ENCODE measurements around the gene CEMP1.

Gene CEMP1

DNA sequence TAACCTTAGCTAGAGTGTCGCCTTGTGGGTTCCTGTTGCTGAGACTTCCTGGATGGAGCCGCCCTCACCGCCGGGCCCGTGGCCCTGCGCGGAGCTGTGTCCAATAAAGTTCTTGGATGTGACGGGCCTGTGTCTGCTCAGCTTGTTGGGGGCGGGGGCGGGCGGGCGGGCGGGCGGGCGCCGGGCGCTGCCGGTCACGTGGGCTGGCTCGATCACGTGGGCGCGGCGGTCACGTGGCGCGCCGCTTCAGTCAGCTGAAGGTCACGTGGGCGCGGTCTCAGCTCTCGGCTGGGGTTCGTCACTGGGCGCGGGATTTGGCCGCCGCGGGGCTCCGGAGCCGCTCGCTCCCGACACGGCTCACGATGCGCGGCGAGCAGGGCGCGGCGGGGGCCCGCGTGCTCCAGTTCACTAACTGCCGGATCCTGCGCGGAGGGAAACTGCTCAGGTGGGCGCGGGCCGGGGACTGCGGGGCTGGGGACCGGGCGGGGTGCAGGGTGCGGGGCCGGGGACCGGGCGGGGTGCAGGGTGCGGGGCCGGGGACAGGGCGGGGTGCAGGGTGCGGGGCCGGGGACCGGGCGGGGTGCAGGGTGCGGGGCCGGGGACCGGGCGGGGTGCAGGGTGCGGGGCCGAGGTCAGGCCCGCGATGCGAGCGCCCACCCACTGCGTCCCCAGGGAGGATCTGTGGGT, 11.0 kb downstream of the CEMP1 start, which contains the start of gene AMDHD2:
TSS of gene AMDHD2 (plus strand) at position 275 of the 687 bp plus-strand sequence. CDS start at position 363, 88 bp downstream.
- Histone ChIP-seq H3K27ac (peak within 1 kb of the TSS; percentile 100), H3K9me3 (no peaks in the 10 kb centered on the region), H3K4me1 (ENCODE audit: control insufficient read depth in 1 of 2, insufficient read depth in 1 of 2, low read depth in 1 of 2, low read length in 1 of 2) (peaks cover 79 to 83% of the 10 kb centered on the region in 2 experiments), H3K27me3 (no peaks in the 10 kb centered on the region), H3K36me3 (peaks cover 33% of the 10 kb centered on the region), H3K4me3 (ENCODE audit: low read depth in 1 of 2, low read length in 1 of 2) (peak within 1 kb of the TSS; percentile 73 to 77)
- peak; percentile 30 for TF ChIP-seq CTCF (IDR thresholded peaks at IDR 0.05)

- peak overlapping the region; percentile 73 to 77 for H3K4me3 ChIP-seq (ENCODE audit: low read depth in 1 of 2, low read length in 1 of 2)
- H3K36me3 ChIP-seq, result peaks cover 33% of the 10 kb centered on the region
- TF ChIP-seq CTCF (IDR thresholded peaks at IDR 0.05), result no peak
- peak overlapping the region; percentile 100 for H3K27ac ChIP-seq
- no peaks in the 10 kb centered on the region for H3K27me3 ChIP-seq
- no peaks in the 10 kb centered on the region for H3K9me3 ChIP-seq
- H3K4me1 ChIP-seq (ENCODE audit: control insufficient read depth in 1 of 2, insufficient read depth in 1 of 2, low read depth in 1 of 2, low read length in 1 of 2), result peaks cover 79 to 83% of the 10 kb centered on the region in 2 experiments
Observed at GRCh38 chr16:2519711-2520080, 11.5 kb downstream of the CEMP1 start.

GRCh38 chr16:2518823-2519710, 12.1 kb downstream of the CEMP1 start:
- Histone ChIP-seq H3K4me1 (ENCODE audit: control insufficient read depth in 1 of 2, insufficient read depth in 1 of 2, low read depth in 1 of 2, low read length in 1 of 2) (peaks cover 74 to 78% of the 10 kb centered on the region in 2 experiments), H3K9me3 (no peaks in the 10 kb centered on the region), H3K27ac (peak overlapping the region; percentile 100), H3K27me3 (no peaks in the 10 kb centered on the region), H3K36me3 (peaks cover 30% of the 10 kb centered on the region), H3K4me3 (ENCODE audit: low read depth in 1 of 2, low read length in 1 of 2) (peak overlapping the region; percentile 73 to 77)
- no peak for TF ChIP-seq CTCF (IDR thresholded peaks at IDR 0.05)

GRCh38 chr16:2517954-2518605, 13.1 kb downstream of the CEMP1 start:
- H3K27me3 ChIP-seq, result no peaks in the 10 kb centered on the region
- H3K27ac ChIP-seq, result peak overlapping the region; percentile 100
- H3K4me1 ChIP-seq (ENCODE audit: control insufficient read depth in 1 of 2, insufficient read depth in 1 of 2, low read depth in 1 of 2, low read length in 1 of 2), result peaks cover 71 to 77% of the 10 kb centered on the region in 2 experiments
- TF ChIP-seq CTCF (IDR thresholded peaks at IDR 0.05), result no peak
- H3K4me3 ChIP-seq (ENCODE audit: low read depth in 1 of 2, low read length in 1 of 2), result peak overlapping the region; percentile 20 to 73
- H3K36me3 ChIP-seq, result peaks cover 20% of the 10 kb centered on the region
- H3K9me3 ChIP-seq, result no peaks in the 10 kb centered on the region

DNA sequence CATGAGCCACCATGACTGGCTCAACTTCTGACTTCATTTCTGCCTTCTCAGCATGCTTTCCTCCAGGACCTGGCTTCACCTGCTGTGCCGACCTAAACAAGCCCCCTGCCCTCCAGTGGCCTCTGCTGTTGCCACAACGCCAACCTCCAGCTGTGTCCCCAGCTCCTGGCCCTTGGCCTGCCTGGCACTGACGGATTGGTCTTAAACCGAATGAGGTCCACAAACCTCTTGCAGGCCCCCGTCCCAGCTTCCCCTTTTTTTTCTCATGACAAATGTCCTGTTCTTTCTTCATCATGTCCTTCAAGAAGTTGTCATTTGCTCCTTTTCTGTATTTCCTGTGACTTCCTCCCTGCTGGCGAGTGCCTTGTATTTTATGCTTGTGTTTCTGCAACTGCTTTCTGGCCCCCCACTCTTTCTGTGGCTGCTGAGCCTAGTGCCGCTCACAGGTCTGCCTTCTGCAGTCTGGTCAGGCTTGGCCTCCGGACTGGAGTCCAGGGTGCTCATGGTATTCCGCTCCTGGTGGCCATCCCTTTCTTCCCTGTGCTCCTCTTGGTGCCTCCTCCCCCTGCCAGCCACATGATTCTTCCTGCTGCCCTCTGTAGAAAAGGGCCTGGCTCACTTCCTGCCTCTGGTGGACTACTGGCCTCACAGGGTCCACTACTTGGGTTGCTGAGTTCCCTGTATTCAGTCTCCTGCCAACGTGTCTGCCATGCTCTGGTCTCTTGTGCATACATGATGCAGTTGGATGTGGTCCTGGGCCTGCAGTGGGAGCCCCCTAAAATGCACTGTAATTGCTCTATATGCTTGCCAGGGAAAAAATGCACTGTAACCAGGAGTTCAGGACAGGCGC, 14.6 kb downstream of the CEMP1 start:
- Histone ChIP-seq H3K4me1 (ENCODE audit: control insufficient read depth in 1 of 2, insufficient read depth in 1 of 2, low read depth in 1 of 2, low read length in 1 of 2) (peaks cover 73 to 75% of the 10 kb centered on the region in 2 experiments), H3K27me3 (no peaks in the 10 kb centered on the region), H3K9me3 (no peaks in the 10 kb centered on the region), H3K27ac (peak overlapping the region; percentile 100), H3K36me3 (peaks cover 11% of the 10 kb centered on the region), H3K4me3 (ENCODE audit: low read depth in 1 of 2, low read length in 1 of 2) (peak overlapping the region; percentile 73 to 96)
- no peak for TF ChIP-seq CTCF (IDR thresholded peaks at IDR 0.05)

All from neutrophil (primary cell).